Measurements from ENCODE around the gene GPR25. TPM values are rescaled to one million over a fixed set of nuclear protein-coding genes. Genes with fewer than 3 reads are reported as not detected.

GPR25 gene
- total RNA-seq, 1 experiment from 2014 or later: not detected

DNA sequence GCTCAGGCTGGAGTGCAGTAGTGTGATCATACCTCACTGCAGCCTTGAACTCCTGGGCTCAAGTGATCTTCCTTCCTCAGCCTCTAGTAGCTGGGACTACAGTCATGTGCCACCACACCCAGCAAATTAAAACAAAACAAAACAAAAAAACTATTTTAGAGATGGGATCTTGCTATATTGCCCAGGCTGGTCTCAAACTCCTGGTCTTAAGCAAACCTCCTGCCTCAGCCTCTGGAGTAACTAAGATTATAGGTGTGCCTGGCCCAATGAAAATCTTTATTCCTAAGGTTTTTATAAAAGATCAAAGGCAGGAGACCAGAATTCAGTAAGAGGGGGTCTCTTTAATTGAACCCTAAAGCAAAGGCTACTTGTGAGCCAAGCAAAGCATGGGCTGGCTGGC is 32.0 kb downstream of the GPR25 start:
- no peak for TF ChIP-seq EZH2 (IDR thresholded peaks at IDR 0.05; ENCODE audit: borderline replicate concordance, low read depth, low read length, poor library complexity, severe bottlenecking)
- TF ChIP-seq, protein P1, sequence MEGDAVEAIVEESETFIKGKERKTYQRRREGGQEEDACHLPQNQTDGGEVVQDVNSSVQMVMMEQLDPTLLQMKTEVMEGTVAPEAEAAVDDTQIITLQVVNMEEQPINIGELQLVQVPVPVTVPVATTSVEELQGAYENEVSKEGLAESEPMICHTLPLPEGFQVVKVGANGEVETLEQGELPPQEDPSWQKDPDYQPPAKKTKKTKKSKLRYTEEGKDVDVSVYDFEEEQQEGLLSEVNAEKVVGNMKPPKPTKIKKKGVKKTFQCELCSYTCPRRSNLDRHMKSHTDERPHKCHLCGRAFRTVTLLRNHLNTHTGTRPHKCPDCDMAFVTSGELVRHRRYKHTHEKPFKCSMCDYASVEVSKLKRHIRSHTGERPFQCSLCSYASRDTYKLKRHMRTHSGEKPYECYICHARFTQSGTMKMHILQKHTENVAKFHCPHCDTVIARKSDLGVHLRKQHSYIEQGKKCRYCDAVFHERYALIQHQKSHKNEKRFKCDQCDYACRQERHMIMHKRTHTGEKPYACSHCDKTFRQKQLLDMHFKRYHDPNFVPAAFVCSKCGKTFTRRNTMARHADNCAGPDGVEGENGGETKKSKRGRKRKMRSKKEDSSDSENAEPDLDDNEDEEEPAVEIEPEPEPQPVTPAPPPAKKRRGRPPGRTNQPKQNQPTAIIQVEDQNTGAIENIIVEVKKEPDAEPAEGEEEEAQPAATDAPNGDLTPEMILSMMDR (conservative IDR thresholded peaks at IDR 0.05; ENCODE audit: low read depth, low read length): no peak
- intact Hi-C loops (cut with micrococcal nuclease; ENCODE audit: unreplicated experiment): no loop called here
- ChIA-PET CTCF (no interaction called here), POLR2A (ENCODE audit: low non-redundant PET) (no interaction called here)
- DNase-seq (ENCODE audit: low spot score): no peak
- no peaks in the 10 kb centered on the region for H3K27me3 ChIP-seq (replicated peaks; ENCODE audit: insufficient read depth, low read depth, low read length, poor library complexity)
- no peaks in the 10 kb centered on the region for H3K36me3 ChIP-seq (ENCODE audit: insufficient read depth, low read length, poor library complexity, severe bottlenecking)
- H3K9me3 ChIP-seq (ENCODE audit: low read depth, low read length, poor library complexity, severe bottlenecking): no peaks in the 10 kb centered on the region
- H3K27ac ChIP-seq (ENCODE audit: low read depth, low read length, poor library complexity, severe bottlenecking): no peak overlapping the region
- no peaks in the 10 kb centered on the region for H3K4me1 ChIP-seq (ENCODE audit: insufficient read depth, low read length, poor library complexity, severe bottlenecking)
- BruUV-seq (replicated peaks): no TSS peak
- no peak overlapping the region for H3K4me3 ChIP-seq (ENCODE audit: low read depth, low read length, poor library complexity, severe bottlenecking)

DNA sequence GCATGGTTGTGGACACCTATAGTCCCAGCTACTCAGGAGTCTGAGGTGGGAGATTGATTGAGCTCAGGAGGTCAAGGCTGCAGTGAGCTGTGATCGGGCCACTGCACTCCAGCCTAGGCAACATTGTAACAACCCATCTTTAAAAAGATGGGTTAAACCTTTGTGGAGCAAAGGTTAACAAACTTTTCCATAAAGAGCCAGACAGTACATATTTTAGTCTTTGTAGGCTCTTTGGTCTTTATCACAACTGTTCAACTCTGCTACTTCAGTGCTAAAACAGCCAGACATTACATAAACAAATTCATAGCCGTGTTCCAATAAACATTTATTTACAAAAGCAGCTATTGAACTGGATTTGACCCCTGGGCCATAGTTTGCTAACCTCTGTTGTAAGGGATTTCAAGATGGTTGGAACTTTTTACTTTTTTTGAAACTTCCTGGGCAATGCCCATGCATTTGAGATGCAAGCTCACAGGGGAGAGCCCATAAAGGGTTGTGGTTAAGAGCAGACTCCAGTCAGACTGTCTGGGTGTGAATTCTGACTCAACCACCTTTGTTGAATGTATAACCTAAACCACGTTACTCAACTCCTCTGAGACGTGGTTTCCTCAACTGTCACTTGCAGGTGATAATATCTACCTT is 32.8 kb downstream of the GPR25 start:
- no peaks in the 10 kb centered on the region for H3K9me3 ChIP-seq (ENCODE audit: low read depth, low read length, poor library complexity, severe bottlenecking)
- no peak overlapping the region for H3K4me3 ChIP-seq (ENCODE audit: low read depth, low read length, poor library complexity, severe bottlenecking)
- TF ChIP-seq, protein P1 (conservative IDR thresholded peaks at IDR 0.05; ENCODE audit: low read depth, low read length): no peak
- TF ChIP-seq EZH2 (IDR thresholded peaks at IDR 0.05; ENCODE audit: borderline replicate concordance, low read depth, low read length, poor library complexity, severe bottlenecking): no peak
- H3K27ac ChIP-seq (ENCODE audit: low read depth, low read length, poor library complexity, severe bottlenecking): no peak overlapping the region
- no peaks in the 10 kb centered on the region for H3K36me3 ChIP-seq (ENCODE audit: insufficient read depth, low read length, poor library complexity, severe bottlenecking)
- POLR2A ChIA-PET (ENCODE audit: low non-redundant PET): no interaction called here
- DNase-seq (ENCODE audit: low spot score): no peak
- no peaks in the 10 kb centered on the region for H3K27me3 ChIP-seq (replicated peaks; ENCODE audit: insufficient read depth, low read depth, low read length, poor library complexity)
- CTCF ChIA-PET: no interaction called here
- BruUV-seq (replicated peaks): no TSS peak
- no peaks in the 10 kb centered on the region for H3K4me1 ChIP-seq (ENCODE audit: insufficient read depth, low read length, poor library complexity, severe bottlenecking)
- intact Hi-C loops (cut with micrococcal nuclease; ENCODE audit: unreplicated experiment): no loop called here

DNA sequence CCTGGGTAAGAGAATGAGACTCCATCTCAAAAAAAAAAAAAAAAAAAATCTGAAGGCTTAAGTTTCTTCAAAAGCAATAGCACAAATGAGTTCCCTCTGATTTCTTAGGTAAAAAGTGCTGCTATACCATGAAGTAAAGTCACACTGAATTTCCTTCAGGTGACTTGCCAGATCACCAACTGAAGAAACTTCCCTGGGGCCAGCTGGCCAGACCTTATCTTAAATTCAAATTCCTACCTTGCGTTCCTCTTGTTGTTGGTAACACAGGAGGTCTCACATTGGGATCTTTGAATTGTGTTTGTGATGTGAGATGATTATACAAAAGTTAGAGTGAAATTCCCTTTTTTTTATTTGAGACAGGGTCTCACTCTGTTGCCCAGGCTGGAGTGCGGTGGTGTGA is 33.7 kb downstream of the GPR25 start:
- no peak for DNase-seq (ENCODE audit: low spot score)
- no peaks in the 10 kb centered on the region for H3K4me1 ChIP-seq (ENCODE audit: insufficient read depth, low read length, poor library complexity, severe bottlenecking)

More for the DNA sequence above, 33.7 kb downstream of the GPR25 start:
- no peak overlapping the region for H3K27ac ChIP-seq (ENCODE audit: low read depth, low read length, poor library complexity, severe bottlenecking)
- intact Hi-C loops (cut with micrococcal nuclease; ENCODE audit: unreplicated experiment): no loop called here
- no TSS peak for BruUV-seq (replicated peaks)
- CTCF ChIA-PET: no interaction called here
- H3K36me3 ChIP-seq (ENCODE audit: insufficient read depth, low read length, poor library complexity, severe bottlenecking): no peaks in the 10 kb centered on the region
- no peaks in the 10 kb centered on the region for H3K9me3 ChIP-seq (ENCODE audit: low read depth, low read length, poor library complexity, severe bottlenecking)
- H3K4me3 ChIP-seq (ENCODE audit: low read depth, low read length, poor library complexity, severe bottlenecking): no peak overlapping the region
- POLR2A ChIA-PET (ENCODE audit: low non-redundant PET): no interaction called here
- H3K27me3 ChIP-seq (replicated peaks; ENCODE audit: insufficient read depth, low read depth, low read length, poor library complexity): no peaks in the 10 kb centered on the region
- TF ChIP-seq, protein P1 (conservative IDR thresholded peaks at IDR 0.05; ENCODE audit: low read depth, low read length): no peak
- no peak for TF ChIP-seq EZH2 (IDR thresholded peaks at IDR 0.05; ENCODE audit: borderline replicate concordance, low read depth, low read length, poor library complexity, severe bottlenecking)
